ENCODE data around the gene NTNG2.

The NTNG2 gene

GRCh38 chr9:132161743-132162184 lies at the start of gene NTNG2:
Gene NTNG2 (plus strand): TSS chr9:132162058. CDS start chr9:132166832, 4,774 bp downstream.
- H3K27ac ChIP-seq: no peak within 1 kb of the TSS
- TF ChIP-seq ZFX (IDR thresholded peaks at IDR 0.05; ENCODE audit: borderline replicate concordance) (no peak), CTCF (IDR thresholded peaks at IDR 0.05) (no peak)

- TF ChIP-seq ZFX (IDR thresholded peaks at IDR 0.05; ENCODE audit: borderline replicate concordance): no peak
- no peak for TF ChIP-seq CTCF (IDR thresholded peaks at IDR 0.05)
- H3K27ac ChIP-seq: no peak overlapping the region
These were observed 47.7 kb upstream of the NTNG2 start for GRCh38 chr9:132114102-132114707.

- no peak overlapping the region for H3K27ac ChIP-seq
- TF ChIP-seq CTCF (IDR thresholded peaks at IDR 0.05): no peak
- TF ChIP-seq ZFX (IDR thresholded peaks at IDR 0.05; ENCODE audit: borderline replicate concordance): no peak
These were observed 45.3 kb upstream of the NTNG2 start for GRCh38 chr9:132116583-132116982.

- no peak for TF ChIP-seq CTCF (IDR thresholded peaks at IDR 0.05)
- TF ChIP-seq ZFX (IDR thresholded peaks at IDR 0.05; ENCODE audit: borderline replicate concordance): no peak
- no peak overlapping the region for H3K27ac ChIP-seq
These were observed 44.2 kb upstream of the NTNG2 start for GRCh38 chr9:132117694-132118093.

- H3K27ac ChIP-seq: no peak overlapping the region
- TF ChIP-seq CTCF (IDR thresholded peaks at IDR 0.05) (no peak), ZFX (IDR thresholded peaks at IDR 0.05; ENCODE audit: borderline replicate concordance) (no peak)
These were observed 40.8 kb upstream of the NTNG2 start for GRCh38 chr9:132121021-132121420.

- no peak overlapping the region for H3K27ac ChIP-seq
These were observed 37.1 kb upstream of the NTNG2 start for GRCh38 chr9:132124800-132125199.

More at GRCh38 chr9:132124800-132125199, 37.1 kb upstream of the NTNG2 start:
- TF ChIP-seq CTCF (IDR thresholded peaks at IDR 0.05) (no peak), ZFX (IDR thresholded peaks at IDR 0.05; ENCODE audit: borderline replicate concordance) (no peak)
